ENCODE measurements around the gene POLG. TPM values are rescaled to one million over a fixed set of nuclear protein-coding genes. Genes with fewer than 3 reads are reported as not detected.
A peak's percentile ranks its signal among the peaks of the same experiment; 100 is the strongest.

The POLG gene
- polyA plus RNA-seq, 1 donor (not counting 4 experiments of a cell fraction or from before 2014, with no cell fraction given), result 29.6 TPM

DNA sequence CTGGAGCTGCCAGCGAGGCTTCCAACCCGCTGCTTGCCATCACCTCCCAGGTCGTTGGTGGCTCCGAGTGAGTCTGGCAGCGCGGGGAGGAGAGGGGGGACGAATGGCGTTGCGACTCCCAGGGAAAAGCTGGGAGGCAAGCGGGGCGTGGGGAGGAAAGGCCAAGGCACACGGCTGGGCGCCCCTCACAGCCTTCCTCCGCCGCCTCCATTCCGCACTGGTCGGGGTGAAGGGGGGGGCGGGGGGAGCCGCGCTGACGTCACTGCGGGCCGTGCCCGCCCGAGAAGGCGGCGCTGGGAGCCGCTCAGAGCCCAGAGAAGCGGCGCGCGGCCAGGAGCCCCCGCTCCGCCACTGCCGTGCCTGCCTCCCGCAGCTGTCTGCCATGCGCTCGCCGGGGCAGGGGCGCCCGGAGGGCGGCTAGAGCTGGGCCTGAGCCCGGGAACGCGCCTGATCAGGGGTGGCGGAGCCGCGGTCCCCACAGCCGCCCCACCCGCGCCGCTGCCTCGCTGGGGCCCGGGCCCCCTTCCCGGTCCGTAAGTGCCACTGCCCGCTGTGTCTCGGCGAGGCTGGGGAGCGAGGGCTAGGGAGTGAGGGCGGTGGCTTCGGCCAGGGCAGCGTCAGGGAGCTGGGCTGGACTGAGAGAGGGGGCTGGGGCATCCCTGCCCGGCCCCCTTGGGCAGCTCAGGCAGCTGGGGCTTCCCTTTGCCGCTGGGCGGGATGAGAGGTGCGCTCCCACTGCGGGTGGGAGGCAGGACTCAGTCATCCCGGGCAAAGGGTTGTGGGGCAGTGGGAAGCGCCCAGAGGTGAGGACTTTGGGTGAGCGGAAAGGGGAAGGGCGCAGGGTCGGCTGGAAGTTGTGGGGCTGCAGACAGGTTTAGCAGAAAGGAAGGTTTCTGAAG is 27.8 kb upstream of the POLG start:
- no peaks in the 10 kb centered on the region for H3K9me1 ChIP-seq (ENCODE audit: control insufficient read depth, extremely low read depth, insufficient read depth, low read length)
- no peaks in the 10 kb centered on the region for H3K79me2 ChIP-seq (ENCODE audit: control insufficient read depth, insufficient read depth, low read length)
- dilution Hi-C loops (cut with MboI; ENCODE audit: extremely low pct_ligation_motif_present, low sequenced_read_pairs), result no loop called here
- H3K9me3 ChIP-seq (ENCODE audit: control insufficient read depth, low read depth, low read length), result no peaks in the 10 kb centered on the region
- H3K4me1 ChIP-seq (ENCODE audit: control insufficient read depth, extremely low read depth, insufficient read depth, low read length), result peaks cover 2% of the 10 kb centered on the region
- TF ChIP-seq EZH2 (IDR thresholded peaks at IDR 0.05; ENCODE audit: low read length), result peak; percentile 68
- TF ChIP-seq, protein P1, sequence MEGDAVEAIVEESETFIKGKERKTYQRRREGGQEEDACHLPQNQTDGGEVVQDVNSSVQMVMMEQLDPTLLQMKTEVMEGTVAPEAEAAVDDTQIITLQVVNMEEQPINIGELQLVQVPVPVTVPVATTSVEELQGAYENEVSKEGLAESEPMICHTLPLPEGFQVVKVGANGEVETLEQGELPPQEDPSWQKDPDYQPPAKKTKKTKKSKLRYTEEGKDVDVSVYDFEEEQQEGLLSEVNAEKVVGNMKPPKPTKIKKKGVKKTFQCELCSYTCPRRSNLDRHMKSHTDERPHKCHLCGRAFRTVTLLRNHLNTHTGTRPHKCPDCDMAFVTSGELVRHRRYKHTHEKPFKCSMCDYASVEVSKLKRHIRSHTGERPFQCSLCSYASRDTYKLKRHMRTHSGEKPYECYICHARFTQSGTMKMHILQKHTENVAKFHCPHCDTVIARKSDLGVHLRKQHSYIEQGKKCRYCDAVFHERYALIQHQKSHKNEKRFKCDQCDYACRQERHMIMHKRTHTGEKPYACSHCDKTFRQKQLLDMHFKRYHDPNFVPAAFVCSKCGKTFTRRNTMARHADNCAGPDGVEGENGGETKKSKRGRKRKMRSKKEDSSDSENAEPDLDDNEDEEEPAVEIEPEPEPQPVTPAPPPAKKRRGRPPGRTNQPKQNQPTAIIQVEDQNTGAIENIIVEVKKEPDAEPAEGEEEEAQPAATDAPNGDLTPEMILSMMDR (optimal IDR thresholded peaks at IDR 0.05 in 1 of 3, IDR thresholded peaks at IDR 0.05 in 1 of 3, conservative IDR thresholded peaks at IDR 0.05 in 1 of 3; ENCODE audit: extremely low read depth in 1 of 3, insufficient read depth in 2 of 3, low read length in 3 of 3), result no peak
- no peak overlapping the region for H3K27ac ChIP-seq (ENCODE audit: control insufficient read depth, insufficient read depth, low read length)
- no peak overlapping the region for H3K9ac ChIP-seq (ENCODE audit: control insufficient read depth, extremely low read depth, insufficient read depth, low read length)
- peaks cover 6% of the 10 kb centered on the region for H4K20me1 ChIP-seq (ENCODE audit: control insufficient read depth, extremely low read depth, insufficient read depth, low read length)
- peaks cover 96% of the 10 kb centered on the region for H3K27me3 ChIP-seq (ENCODE audit: control insufficient read depth, extremely low read depth, insufficient read depth, low read length)
- no peak overlapping the region for H3K4me3 ChIP-seq (ENCODE audit: control insufficient read depth in 2 of 3, extremely low read depth in 1 of 3, insufficient read depth in 2 of 3, low read depth in 1 of 3, low read length in 3 of 3)
- H3K36me3 ChIP-seq (ENCODE audit: control insufficient read depth in 2 of 2, extremely low read depth in 1 of 2, insufficient read depth in 2 of 2, low read length in 2 of 2), result no peaks in the 10 kb centered on the region
- no peak overlapping the region for H2AFZ ChIP-seq (ENCODE audit: control insufficient read depth, low read length)
- DNase-seq (ENCODE audit: low read depth, low spot score), result no peak
- FAIRE-seq, result no peak
- no peak overlapping the region for H3K4me2 ChIP-seq (ENCODE audit: control insufficient read depth, extremely low read depth, insufficient read depth, low read depth, low read length)

DNA sequence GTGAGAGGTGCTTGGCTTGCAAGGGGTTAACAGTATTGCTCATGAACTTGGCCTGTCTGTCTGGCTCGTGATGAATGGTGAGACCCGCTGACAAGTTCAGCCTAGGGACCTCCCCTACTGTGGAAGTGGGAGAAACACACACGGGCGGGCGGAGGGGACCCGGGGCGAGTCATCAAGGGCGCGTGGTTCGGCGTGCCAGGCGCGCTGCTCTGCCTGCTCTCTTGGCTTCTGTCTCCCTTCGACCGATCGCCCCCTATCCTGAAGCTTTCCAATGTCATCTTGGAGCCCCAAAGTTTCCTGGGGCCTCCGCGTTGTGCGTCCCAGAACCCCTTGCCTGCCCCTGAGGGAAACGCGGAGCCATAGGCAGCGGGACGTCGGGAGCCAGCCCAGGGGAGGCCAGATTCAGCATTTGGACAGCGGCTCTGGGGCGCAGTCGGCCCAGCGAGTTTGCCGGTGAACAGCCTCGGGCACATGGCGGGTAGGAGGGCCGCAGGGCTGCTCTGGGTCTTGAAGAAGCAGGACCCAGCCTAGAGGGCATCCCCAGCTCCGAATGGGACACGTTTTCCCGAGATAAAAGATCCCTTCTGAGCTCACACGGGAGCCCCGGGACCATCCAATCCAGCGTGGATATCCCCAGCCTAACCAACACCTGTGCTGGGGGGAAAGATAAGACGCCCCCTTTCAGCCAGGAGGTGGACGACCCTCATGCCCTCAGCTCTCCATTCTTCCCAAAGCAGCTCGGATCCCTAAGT is 27.0 kb upstream of the POLG start:
- no peaks in the 10 kb centered on the region for H3K9me3 ChIP-seq (ENCODE audit: control insufficient read depth, low read depth, low read length)
- no peak overlapping the region for H2AFZ ChIP-seq (ENCODE audit: control insufficient read depth, low read length)
- FAIRE-seq, result no peak
- dilution Hi-C loops (cut with MboI; ENCODE audit: extremely low pct_ligation_motif_present, low sequenced_read_pairs), result no loop called here
- H3K9ac ChIP-seq (ENCODE audit: control insufficient read depth, extremely low read depth, insufficient read depth, low read length), result no peak overlapping the region
- peaks cover 2% of the 10 kb centered on the region for H3K4me1 ChIP-seq (ENCODE audit: control insufficient read depth, extremely low read depth, insufficient read depth, low read length)
- no peak overlapping the region for H3K4me3 ChIP-seq (ENCODE audit: control insufficient read depth in 2 of 3, extremely low read depth in 1 of 3, insufficient read depth in 2 of 3, low read depth in 1 of 3, low read length in 3 of 3)
- no peaks in the 10 kb centered on the region for H3K79me2 ChIP-seq (ENCODE audit: control insufficient read depth, insufficient read depth, low read length)
- H3K9me1 ChIP-seq (ENCODE audit: control insufficient read depth, extremely low read depth, insufficient read depth, low read length), result no peaks in the 10 kb centered on the region
- peaks cover 6% of the 10 kb centered on the region for H4K20me1 ChIP-seq (ENCODE audit: control insufficient read depth, extremely low read depth, insufficient read depth, low read length)
- no peak overlapping the region for H3K27ac ChIP-seq (ENCODE audit: control insufficient read depth, insufficient read depth, low read length)
- TF ChIP-seq, protein P1 (optimal IDR thresholded peaks at IDR 0.05 in 1 of 3, IDR thresholded peaks at IDR 0.05 in 1 of 3, conservative IDR thresholded peaks at IDR 0.05 in 1 of 3; ENCODE audit: extremely low read depth in 1 of 3, insufficient read depth in 2 of 3, low read length in 3 of 3), result no peak
- peak; percentile 18 for TF ChIP-seq EZH2 (IDR thresholded peaks at IDR 0.05; ENCODE audit: low read length)
- no peak for DNase-seq (ENCODE audit: low read depth, low spot score)
- no peak overlapping the region for H3K4me2 ChIP-seq (ENCODE audit: control insufficient read depth, extremely low read depth, insufficient read depth, low read depth, low read length)
- no peaks in the 10 kb centered on the region for H3K36me3 ChIP-seq (ENCODE audit: control insufficient read depth in 2 of 2, extremely low read depth in 1 of 2, insufficient read depth in 2 of 2, low read length in 2 of 2)
- peaks cover 96% of the 10 kb centered on the region for H3K27me3 ChIP-seq (ENCODE audit: control insufficient read depth, extremely low read depth, insufficient read depth, low read length)
